Measurements from ENCODE around the gene DNAH1. TPM values are rescaled to one million over a fixed set of nuclear protein-coding genes. Genes with fewer than 3 reads are reported as not detected.

The DNAH1 gene
- total RNA-seq, 3 donors from 2014 or later = 7.5 to 11.5 (median 10.8) TPM

DNA sequence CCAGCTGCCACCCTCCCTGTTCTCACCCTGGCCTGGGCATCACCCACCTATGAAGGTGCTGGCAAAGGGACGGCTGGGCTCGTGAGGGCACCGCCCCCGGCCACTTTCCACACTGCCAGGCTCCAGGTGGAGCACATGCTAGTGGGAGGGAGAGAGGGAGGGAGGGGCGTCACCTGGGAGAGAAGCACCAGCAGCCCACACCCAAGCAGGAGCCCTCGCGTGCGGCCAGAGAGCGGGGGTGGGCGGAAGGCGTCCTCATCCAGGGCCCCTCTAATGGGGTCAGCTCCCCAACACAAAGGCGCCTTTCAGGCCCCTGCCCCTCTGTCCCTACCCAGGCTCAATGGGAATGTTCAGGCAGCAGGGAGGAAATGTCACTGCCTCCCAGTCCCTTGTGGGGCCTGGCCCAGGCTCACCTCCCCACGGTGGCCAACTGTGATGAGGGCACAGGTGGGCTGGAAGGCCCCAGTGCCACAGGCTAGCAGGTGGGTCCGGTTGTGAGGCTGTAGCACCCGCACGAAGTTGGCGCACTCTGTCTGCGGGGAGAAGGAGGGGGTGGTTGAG is 125.7 kb downstream of the DNAH1 start:
- no peak for DNase-seq (ENCODE audit: low spot score in 2 of 2)
- intact Hi-C loops (cut with DNase I; ENCODE audit: low total_unique reads) = no loop called here

DNA sequence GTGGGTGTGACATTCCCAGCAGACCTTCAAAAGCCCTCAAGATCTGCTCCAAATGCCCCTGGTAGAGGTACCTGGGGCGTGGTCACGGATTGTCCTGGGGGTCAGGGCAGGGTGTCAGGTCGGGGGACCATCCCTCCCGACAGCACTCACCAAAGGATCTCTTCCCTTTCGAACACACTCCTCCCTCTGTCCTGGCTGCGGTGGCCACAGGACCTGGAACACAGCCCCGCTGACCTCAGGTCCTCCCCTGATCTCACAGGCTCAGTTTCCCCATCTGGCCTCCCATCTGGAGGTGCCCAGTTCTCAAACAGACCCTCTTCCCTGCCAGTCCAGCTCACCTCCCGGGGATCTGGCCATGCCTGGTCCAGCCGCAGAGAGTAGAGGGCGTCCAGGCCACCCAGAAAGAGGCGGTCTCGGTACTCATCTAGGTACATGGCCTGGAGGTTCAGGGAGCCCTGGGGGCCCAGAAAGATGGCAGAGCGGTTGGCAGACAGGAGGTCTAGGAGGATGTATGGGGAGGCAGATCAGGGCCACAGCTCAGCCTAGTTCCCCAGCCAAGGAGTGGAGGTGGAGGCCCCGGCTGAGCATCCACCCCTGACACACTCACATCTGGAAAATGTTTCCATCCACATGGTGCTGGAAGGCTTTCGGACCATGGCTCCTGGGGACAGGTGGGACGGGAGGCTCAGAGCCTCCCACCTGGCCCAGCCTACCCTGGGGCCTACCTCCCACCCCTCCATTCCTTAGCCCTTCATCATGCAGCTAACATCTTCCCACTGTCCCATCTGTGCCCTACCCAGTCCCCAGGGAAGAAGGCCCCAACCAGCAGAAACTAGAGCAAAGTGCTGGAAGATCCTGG is 126.5 kb downstream of the DNAH1 start:
- intact Hi-C loops (cut with DNase I; ENCODE audit: low total_unique reads) = no loop called here
- Histone ChIP-seq H3K36me3 (no peaks in the 10 kb centered on the region), H3K9me3 (no peaks in the 10 kb centered on the region), H3K4me3 (peak overlapping the region in 2 of 3 donors; percentile 26 to 52), H3K27ac (peak overlapping the region in 1 of 2 donors; percentile 66), H3K27me3 (no peaks in the 10 kb centered on the region), H3K4me1 (no peaks in the 10 kb centered on the region)
- TF ChIP-seq POLR2AphosphoS5 (IDR thresholded peaks at IDR 0.05) = no peak
- TF ChIP-seq POLR2A (IDR thresholded peaks at IDR 0.05) = no peak
- TF ChIP-seq, protein P1, sequence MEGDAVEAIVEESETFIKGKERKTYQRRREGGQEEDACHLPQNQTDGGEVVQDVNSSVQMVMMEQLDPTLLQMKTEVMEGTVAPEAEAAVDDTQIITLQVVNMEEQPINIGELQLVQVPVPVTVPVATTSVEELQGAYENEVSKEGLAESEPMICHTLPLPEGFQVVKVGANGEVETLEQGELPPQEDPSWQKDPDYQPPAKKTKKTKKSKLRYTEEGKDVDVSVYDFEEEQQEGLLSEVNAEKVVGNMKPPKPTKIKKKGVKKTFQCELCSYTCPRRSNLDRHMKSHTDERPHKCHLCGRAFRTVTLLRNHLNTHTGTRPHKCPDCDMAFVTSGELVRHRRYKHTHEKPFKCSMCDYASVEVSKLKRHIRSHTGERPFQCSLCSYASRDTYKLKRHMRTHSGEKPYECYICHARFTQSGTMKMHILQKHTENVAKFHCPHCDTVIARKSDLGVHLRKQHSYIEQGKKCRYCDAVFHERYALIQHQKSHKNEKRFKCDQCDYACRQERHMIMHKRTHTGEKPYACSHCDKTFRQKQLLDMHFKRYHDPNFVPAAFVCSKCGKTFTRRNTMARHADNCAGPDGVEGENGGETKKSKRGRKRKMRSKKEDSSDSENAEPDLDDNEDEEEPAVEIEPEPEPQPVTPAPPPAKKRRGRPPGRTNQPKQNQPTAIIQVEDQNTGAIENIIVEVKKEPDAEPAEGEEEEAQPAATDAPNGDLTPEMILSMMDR (IDR thresholded peaks at IDR 0.05) = no peak
- no peak for DNase-seq (ENCODE audit: low spot score in 2 of 2)

More for the DNA sequence above, 125.7 kb downstream of the DNAH1 start:
- Histone ChIP-seq H3K9me3 (no peaks in the 10 kb centered on the region), H3K36me3 (no peaks in the 10 kb centered on the region), H3K4me1 (peaks cover 0 to 5% of the 10 kb centered on the region in 2 donors), H3K4me3 (peak overlapping the region in 1 of 3 donors; percentile 52), H3K27ac (peak overlapping the region in 1 of 2 donors; percentile 66), H3K27me3 (no peaks in the 10 kb centered on the region)
- no peak for TF ChIP-seq POLR2AphosphoS5 (IDR thresholded peaks at IDR 0.05)
- TF ChIP-seq POLR2A (IDR thresholded peaks at IDR 0.05) = no peak
- TF ChIP-seq, protein P1 (IDR thresholded peaks at IDR 0.05) = no peak

DNA sequence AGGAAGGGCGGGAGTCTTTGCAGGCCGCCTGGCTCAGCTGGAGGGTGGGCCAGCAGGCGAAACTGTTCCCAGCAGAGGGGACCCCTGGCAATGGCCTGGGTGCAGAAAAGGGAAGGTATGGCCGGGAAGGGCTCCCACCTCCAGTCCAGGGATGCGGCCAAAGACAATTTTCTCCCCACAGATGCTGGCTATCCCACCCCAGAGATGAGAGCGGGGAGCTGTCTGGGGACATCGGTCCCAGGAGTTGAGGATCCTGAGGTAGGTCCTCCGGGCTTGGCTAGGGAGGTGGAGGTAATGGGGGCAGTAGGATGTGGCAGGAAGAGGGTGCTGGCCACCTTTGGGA is 127.1 kb downstream of the DNAH1 start:
- Histone ChIP-seq H3K4me3 (peak overlapping the region in 2 of 3 donors; percentile 26 to 52), H3K36me3 (no peaks in the 10 kb centered on the region), H3K4me1 (no peaks in the 10 kb centered on the region), H3K9me3 (no peaks in the 10 kb centered on the region), H3K27me3 (no peaks in the 10 kb centered on the region), H3K27ac (peak overlapping the region in 1 of 2 donors; percentile 66)
- TF ChIP-seq, protein P1 (IDR thresholded peaks at IDR 0.05) = no peak
- TF ChIP-seq POLR2AphosphoS5 (IDR thresholded peaks at IDR 0.05) = no peak
- TF ChIP-seq POLR2A (IDR thresholded peaks at IDR 0.05) = no peak
- intact Hi-C loops (cut with DNase I; ENCODE audit: low total_unique reads) = no loop called here
- DNase-seq (ENCODE audit: low spot score in 2 of 2) = no peak

DNA sequence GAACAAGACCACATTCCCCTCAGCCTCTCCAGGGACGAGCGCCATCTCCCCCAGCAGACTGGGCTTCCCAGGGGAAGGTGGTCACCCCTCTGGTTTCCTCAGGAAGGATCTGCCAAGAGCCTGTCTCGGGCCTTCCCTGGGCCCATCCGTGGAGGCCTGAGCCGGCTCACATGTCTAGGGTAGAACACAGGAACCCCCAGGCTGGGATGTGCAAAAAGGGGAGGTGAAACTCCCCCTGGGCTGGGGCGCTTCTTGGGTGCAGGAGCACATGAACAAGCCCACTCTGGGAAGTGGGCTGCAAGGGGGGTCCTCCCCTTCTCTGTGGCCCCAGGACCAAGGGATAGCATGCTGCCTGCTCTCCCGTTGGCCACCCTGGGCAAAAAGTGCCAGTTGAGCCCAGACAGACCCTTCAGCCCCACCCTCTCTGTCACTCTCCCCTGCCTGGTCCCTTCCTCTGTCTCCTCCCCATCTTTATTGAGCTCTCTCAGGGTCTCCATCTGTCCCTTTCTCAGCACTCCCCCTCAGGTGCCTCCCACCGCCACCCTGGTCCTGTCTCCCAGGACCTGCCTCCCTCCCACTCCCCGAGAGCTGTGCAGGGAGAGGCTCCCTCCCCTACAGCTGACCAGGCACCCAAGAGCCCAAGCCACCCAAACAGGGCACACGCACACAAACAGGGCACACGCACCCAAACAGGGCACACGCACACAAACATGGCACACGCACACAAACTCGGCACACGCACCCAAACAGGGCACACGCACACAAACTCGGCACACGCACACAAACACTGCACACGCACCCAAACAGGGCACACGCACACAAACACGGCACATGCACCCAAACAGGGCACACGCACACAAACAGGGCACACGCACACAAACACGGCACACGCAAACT is 127.9 kb downstream of the DNAH1 start:
- TF ChIP-seq POLR2AphosphoS5 (IDR thresholded peaks at IDR 0.05) (no peak), POLR2A (IDR thresholded peaks at IDR 0.05) (no peak)
- TF ChIP-seq, protein P1 (IDR thresholded peaks at IDR 0.05) = no peak
- no peak for DNase-seq (ENCODE audit: low spot score in 2 of 2)
- peak overlapping the region in 1 of 2 donors; percentile 66 for H3K27ac ChIP-seq
- peak overlapping the region; percentile 26 to 52 (median 39) for H3K4me3 ChIP-seq
- no peaks in the 10 kb centered on the region for H3K4me1 ChIP-seq
- intact Hi-C loops (cut with DNase I; ENCODE audit: low total_unique reads) = no loop called here
- no peaks in the 10 kb centered on the region for H3K36me3 ChIP-seq
- H3K9me3 ChIP-seq = no peaks in the 10 kb centered on the region
- no peaks in the 10 kb centered on the region for H3K27me3 ChIP-seq
